Gastrocnemius medialis (tissue), 4 donors: ENCODE data around the gene PALD1.

Experiments used
- POLR2A ChIP-seq, 2 donors: fragments of 450-650 bp; IDR thresholded peaks; one replicate each; pipeline ENCODE4 v1.6.1; 2017; ENCODE audit warnings: antibody characterized with exemption in 2 of 2, mild to moderate bottlenecking in 2 of 2, moderate library complexity in 2 of 2
- TF ChIP-seq, protein P1 (sequence below), 5 experiments: fragments of 450-650 bp in 3 of 5; fragments of 200-600 bp in 2 of 5; sonication (generic) in 2 of 5; IDR thresholded peaks in 4 of 5; conservative IDR thresholded peaks in 1 of 5; 1 replicate in 4 of 5; 2 replicates in 1 of 5; pipeline ENCODE4 v1.5.1; 2016 to 2019; ENCODE audit warnings: antibody characterized with exemption in 5 of 5, mild to moderate bottlenecking in 3 of 5, moderate library complexity in 3 of 5

DNA sequence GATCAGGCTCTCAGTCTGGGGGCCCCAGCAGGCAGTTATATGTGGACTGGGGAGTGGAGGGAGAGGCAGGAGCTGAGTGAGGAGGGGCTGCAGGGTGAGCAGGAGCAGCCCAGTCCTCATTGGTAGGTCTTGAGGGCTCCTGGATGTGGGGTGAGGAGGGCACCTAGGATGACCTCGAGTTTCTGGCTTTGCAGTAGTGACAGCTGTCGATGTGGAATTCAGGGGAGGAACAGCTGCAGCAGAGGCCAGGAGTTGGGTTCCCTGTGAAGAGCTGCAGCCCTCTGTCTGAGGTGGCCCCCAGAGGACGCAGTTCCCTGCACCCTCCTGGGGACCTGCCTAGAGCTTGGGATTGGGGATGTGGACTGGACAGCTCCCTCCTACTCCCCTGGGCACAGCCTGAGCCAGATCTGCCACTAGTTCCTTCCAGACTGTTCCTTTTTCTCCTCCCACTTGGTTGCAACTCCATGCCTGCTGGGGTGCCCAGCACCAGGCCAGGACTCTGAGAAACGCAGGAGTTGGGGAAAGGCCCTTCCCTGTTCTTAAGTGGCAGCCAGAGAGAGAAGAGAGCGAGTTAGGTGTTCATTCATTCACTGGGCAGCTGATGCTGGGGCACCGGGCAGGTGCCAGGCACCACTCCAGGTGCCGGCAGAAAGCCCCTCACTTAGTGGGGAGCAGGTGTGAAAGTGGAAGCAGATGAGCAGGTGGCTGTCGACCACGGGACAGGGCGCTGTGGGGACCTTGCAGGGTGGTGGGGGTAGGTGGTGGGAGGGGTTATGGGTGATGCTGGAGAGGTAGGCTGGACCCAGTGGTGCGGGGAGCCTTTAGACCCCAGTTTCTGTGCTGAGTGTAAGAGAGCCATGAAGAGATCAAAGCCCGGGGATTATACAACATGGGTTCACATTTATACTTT, 66.1 kb downstream of the PALD1 start:
- TF ChIP-seq, protein P1, sequence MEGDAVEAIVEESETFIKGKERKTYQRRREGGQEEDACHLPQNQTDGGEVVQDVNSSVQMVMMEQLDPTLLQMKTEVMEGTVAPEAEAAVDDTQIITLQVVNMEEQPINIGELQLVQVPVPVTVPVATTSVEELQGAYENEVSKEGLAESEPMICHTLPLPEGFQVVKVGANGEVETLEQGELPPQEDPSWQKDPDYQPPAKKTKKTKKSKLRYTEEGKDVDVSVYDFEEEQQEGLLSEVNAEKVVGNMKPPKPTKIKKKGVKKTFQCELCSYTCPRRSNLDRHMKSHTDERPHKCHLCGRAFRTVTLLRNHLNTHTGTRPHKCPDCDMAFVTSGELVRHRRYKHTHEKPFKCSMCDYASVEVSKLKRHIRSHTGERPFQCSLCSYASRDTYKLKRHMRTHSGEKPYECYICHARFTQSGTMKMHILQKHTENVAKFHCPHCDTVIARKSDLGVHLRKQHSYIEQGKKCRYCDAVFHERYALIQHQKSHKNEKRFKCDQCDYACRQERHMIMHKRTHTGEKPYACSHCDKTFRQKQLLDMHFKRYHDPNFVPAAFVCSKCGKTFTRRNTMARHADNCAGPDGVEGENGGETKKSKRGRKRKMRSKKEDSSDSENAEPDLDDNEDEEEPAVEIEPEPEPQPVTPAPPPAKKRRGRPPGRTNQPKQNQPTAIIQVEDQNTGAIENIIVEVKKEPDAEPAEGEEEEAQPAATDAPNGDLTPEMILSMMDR (IDR thresholded peaks at IDR 0.05 in 4 of 5, conservative IDR thresholded peaks at IDR 0.05 in 1 of 5) = no peak
- no peak for TF ChIP-seq POLR2A (IDR thresholded peaks at IDR 0.05)
